ENCODE measurements around the gene PAX4.

The PAX4 gene, protein sequence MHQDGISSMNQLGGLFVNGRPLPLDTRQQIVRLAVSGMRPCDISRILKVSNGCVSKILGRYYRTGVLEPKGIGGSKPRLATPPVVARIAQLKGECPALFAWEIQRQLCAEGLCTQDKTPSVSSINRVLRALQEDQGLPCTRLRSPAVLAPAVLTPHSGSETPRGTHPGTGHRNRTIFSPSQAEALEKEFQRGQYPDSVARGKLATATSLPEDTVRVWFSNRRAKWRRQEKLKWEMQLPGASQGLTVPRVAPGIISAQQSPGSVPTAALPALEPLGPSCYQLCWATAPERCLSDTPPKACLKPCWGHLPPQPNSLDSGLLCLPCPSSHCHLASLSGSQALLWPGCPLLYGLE

GRCh38 chr7:127618042-127618441 lies at the start of gene PAX4:
TSS of gene PAX4 (minus strand) at chr7:127618142. CDS start at chr7:127615928, 2,214 bp downstream.
- DNase-seq = no peak

DNA sequence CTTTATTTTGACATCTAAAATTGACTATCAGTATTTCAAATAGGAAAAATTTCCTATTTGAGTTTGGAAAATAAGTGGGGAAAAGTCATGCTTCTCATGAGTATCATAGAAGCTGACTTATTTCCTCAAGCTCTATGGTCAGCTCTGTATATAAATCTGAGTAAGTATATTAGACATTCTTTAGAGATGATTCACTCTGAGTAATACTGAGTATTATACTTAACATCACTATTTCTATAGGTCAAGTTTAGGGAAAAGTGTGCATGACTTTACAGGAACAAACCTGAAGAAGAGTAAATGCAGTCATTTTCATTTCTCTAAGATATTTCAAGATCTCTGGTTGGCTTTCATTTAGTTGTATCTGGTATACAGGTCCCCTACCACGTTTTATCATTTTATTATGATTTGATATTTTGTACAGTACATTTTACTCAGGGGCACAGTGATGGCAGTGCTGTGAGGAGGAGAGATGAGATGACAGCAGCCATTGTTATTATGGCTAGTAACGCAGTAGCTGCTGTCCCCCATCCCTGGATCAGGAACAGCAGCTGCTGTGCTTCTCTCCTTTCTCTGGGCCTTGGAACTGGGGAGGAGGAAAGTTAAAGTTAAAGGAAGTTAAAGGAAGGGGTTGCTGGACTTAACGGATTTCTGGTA lies 49.2 kb upstream of the PAX4 start:
- peak; percentile 62 to 77 for DNase-seq

DNA sequence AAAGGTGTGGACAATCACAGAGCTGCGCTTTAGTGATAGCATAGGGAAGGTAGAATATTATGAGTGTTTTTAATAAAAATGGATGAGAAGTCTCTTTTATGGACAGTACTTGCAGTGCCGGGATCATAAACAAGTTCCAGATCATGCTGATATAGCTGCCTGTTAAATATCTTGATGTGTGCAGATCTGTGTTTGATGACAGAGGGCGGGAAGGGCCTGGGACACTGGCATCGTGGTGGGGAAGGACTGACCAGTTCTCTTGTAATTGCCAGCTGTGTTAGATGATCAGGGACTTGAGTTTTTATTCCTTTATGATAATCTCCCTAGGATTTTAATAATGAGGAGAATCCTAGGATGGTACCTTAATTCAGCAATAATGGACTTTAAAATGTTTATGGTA lies 48.7 kb upstream of the PAX4 start:
- DNase-seq = no peak

- DNase-seq = no peak
These were observed 48.0 kb upstream of the PAX4 start for GRCh38 chr7:127665922-127666321.

DNA sequence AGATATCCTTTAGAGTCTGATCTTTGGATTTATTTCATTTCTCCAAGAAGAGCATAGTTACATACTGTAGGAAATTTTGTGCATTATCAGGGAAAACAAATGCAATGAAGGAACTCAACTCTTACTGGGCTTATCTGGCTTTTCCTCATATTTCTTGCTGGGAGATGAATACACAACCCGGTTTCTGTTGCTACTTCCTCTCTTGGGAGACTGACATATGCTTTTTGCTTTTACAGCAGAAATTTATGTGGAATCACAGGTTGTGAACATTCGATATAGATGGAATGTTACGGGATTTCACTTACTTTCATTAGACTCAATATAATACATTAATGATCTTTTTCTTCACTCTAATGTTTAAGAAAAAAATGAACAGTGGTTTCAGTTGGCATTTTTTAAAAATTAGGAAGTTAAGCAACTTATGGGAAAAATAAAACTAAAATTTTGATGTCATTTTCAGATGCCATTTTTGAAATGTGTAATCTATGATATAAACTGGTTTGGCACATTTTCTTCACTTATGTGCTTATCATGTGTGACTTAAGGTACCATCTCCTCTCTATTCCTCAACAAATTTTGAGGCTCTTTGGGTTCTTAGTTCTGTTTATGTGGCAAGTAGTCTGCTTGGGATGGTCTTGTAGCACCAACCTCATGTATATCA lies 41.2 kb upstream of the PAX4 start:
- no peak for DNase-seq

DNA sequence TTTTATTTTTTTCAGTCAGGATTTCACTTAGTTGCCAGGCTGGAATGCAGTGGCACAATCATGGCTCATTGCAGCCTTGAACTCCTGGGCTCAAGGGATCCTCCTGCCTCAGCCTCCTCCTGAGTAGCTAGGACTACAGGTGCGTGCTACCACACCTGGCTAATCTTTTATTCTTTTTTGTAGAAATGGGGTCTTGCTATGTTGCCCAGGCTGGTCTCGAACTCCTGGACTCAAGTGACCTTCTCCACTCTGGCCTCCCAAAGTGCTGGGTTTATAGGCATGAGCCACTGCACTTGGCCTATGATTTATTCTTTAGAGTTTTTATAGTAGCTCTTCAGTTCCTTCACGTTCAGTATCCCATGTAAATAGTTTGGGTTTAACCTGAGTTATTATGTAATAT lies 39.6 kb upstream of the PAX4 start:
- DNase-seq = no peak

GRCh38 chr7:127655720-127656119 lies 37.8 kb upstream of the PAX4 start:
- DNase-seq = no peak

GRCh38 chr7:127654404-127655394 lies 36.8 kb upstream of the PAX4 start:
- DNase-seq = no peak

DNA sequence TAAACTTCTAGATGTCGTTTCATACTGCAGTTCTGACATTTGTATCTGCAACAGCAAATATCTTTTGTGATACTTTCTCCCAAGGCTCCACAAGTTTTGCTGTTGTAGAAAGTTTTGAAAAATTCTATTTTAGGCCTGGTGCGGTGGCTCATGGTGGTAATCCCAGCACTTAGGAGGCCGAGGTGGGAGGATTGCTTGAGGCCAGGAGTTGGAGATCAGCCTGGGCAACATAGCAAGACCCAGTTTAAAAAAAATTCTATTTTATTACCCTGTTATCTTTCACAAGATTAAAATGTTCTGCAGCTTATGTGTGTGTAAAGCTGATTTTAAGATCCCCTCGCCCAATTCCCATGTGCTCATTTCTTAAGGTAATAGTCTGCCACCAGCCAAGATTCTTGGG lies 35.5 kb upstream of the PAX4 start:
- DNase-seq = no peak

- DNase-seq = no peak
These were observed 34.6 kb upstream of the PAX4 start for GRCh38 chr7:127652333-127653248.

DNA sequence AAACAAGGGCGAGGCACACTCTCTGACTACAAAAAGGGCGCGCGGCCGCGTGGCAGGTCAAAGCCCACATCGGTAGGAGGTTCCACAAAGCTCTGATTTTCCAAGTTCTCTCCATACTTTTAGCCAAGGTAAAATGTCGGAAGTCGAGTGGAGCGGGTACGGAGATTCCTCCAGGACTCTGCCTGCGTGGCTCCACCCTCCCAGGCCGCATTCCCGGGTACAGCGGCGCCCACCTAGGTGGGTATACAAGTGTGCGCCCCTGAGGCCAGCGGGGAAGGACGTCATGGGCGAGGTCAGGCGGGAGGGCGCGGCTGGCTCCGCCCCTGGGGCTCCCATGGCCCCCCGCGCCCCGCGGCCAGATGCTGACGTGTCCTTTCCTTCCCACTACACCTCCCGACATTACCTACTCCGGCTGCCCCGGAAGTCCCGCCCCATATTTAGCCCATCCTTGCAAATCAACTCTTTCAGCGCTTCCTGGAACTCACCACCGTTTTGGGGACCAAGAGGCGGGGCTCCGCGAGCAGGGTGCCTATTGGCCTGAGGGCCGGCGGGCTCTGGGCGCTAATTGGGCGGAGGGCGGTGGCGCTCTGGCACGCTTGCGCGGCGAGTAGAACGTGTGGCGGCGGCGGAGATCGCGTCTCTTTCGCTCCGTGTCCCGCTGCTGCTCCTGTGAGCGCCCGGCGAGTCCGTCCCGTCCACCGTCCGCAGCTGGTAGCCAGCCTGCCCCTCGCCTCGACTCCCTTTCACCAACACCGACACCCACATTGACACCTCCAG lies 33.8 kb upstream of the PAX4 start, which contains the start of gene SND1:
Gene SND1, plus strand, starts transcription at position 639 of the 777 bp plus-strand sequence. CDS start 180 bp downstream, outside the sequence.
- peak; percentile 97 to 99 for DNase-seq

DNA sequence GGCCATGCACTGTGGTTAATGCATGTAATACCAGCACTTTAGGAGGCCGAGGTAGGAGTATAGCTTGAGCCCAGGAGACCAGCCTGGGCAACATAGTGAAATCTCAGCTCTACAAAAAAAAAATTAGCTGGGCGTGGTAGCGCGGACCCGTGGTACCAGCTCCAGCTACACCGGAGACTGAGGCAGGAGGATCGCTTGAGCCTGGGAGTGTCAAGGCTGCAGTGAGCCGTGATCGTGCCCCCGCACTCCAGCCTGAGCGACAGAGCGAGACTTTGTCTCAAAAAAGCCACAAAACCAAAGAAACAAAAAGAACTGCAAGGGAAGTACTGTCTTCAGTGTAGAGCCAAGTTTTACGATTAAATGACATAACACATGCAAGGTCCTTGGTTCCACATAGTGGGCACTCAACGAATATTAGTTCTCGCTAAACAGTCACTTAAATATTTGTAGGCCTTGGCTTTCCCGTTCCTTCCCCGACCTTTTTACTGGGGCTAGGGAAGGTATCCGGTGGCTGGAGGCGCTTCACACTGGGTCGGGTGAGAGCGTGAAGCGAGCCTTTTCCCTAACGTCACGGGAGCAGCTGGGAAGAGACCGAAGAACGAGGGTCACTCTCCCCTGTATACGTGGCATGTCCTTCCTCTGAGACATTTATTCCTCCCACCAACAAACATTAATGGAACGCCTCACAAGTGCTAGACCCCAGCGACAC lies 33.1 kb upstream of the PAX4 start:
- no peak for DNase-seq

DNA sequence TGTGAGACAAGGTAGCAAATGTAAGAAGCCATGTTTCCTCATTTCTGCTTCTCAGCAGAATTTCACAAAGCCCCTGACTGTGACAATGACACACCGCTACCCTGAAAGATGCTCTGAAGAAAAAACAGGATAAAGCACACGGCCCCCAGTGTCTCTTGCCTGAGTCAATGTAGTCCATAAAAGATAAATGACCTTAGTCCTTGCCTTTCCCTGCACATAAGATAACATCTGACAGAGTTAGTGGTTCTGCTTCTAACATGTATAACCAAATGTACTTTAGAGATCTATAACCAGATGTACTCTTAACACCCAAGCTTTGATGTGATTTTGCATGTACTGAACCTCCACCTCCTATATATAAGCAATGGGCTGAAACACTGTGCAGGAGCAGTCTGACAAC lies 31.0 kb upstream of the PAX4 start:
- DNase-seq = no peak

GRCh38 chr7:127647636-127648035 lies 29.7 kb upstream of the PAX4 start:
- no peak for DNase-seq

- no peak for DNase-seq
These were observed 26.5 kb upstream of the PAX4 start for GRCh38 chr7:127644484-127644883.

DNA sequence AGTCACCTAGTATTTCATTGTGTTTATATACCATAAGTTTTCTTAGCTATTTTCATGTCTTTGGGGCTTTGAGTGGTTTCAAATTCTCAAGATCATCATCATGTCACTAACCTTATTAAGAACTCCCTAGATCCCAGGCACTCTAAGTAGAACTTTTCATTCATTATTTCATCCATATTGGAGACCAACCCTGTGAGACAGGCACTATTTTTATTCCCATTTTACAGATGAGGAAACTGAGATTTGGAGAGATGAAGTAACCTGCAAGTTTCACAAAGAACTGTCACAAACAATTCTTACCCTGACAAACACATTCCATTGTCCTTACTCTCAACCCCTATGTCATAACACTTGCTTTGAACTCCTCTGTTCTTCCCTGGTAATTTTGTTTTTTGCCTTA lies 20.3 kb upstream of the PAX4 start:
- no peak for DNase-seq

DNA sequence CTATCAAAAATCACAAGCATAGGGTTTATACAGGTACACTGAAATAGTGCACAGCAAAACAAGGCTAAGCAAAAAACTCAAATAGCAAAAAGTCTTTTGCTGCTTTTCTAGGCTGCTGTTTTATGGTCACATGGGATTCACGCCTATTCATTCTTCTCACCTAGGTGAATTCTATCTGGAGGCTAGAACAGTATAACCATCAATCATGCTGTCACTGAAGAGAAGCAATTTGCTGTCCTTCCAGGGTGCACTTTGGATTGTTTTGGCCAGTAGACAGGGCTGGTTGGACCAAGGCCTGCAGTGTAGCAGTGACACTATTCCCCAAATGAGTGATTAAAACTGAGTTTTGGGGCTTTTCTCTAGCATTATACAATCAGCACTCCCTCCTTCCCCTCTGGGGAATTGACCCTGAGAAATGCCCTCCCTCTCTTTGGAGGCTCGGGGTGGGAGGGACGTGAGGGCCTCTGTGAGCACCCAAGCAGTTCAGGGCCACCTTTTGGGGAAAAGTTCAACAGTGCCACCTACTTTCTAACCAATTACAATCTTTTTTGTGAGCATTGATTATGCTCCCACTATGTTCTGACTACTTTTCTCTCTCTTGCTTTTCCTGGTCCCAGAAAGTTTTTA lies 17.8 kb upstream of the PAX4 start:
- no peak for DNase-seq

DNA sequence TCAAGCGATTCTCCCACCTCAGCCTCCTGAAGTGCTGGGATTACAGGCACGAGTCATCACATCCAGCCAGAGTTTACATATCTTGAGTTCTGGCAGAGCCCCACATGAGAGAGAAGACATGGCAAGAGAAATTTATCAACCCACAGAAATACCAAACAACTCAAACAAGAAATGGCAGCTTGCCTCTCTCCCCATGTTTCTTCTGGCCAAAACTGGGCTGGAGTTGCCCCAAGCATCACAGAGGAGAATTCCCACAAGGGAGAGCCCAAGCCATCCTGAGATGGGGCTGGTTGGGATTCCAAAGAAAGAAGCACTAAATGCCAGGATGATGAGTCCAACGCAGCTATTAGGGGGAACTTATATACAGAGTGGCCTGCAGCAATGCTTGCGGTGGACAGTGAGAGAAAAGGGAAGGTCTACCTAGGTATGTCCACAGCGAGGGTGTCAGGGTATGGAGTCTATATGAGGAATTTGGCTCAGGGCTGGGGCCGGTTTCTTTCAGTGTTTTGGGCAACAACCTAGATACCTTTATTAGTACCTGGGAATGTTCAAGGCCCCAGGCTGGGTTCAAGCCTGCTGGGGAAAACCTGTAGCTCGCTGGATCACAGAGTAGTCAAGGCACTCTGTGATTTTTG lies 14.5 kb upstream of the PAX4 start:
- DNase-seq = no peak

GRCh38 chr7:127629268-127629854 lies 11.4 kb upstream of the PAX4 start:
- no peak for DNase-seq
